Dermis microvascular lymphatic vessel endothelial cell (primary cell): ENCODE results near the gene NFIB. TPM values are rescaled to one million over a fixed set of nuclear protein-coding genes. Genes with fewer than 3 reads are reported as not detected.

ENCODE experiments used
- DNase-seq, 2 donors: peaks; one replicate each; pipeline versions ENCODE4 v3.0.0 to v3.0.0-alpha.2; 2010; ENCODE audit warnings: low read depth in 2 of 2
- total RNA-seq: library from RNA; depleted of rRNA; stranded (reverse); fragments of >200 nt; gene quantifications from 2 replicates; pipeline ENCODE4 v1.2.1, GENCODE V29; 2014

NFIB gene
- total RNA-seq, result 116 and 147 TPM in 2 replicates

- DNase-seq, result peak in 1 of 2 donors; percentile 77
Observed at GRCh38 chr9:14313951-14314423, at the start of gene NFIB. Gene NFIB (minus strand): TSS chr9:14314141. CDS start chr9:14313511, 630 bp downstream.

DNA sequence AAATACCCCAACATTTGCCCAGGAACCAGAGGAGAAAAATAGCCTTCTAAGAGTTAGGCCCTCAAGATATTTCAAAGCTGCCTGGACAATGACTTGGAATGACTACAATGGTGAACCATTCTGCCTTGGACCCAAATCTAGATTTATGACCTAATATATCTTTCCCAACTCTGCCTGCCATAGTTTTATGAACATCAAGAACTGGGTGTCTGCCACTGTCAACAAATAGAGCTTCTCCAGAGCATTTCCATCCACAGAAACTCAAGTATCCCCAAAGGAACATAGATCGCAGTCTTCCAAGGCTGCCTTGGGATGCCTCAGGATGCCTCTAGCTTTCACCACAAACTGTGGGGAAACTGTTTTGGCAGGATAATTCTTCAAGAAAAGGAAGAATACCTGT lies 48.2 kb upstream of the NFIB start:
- no peak for DNase-seq

DNA sequence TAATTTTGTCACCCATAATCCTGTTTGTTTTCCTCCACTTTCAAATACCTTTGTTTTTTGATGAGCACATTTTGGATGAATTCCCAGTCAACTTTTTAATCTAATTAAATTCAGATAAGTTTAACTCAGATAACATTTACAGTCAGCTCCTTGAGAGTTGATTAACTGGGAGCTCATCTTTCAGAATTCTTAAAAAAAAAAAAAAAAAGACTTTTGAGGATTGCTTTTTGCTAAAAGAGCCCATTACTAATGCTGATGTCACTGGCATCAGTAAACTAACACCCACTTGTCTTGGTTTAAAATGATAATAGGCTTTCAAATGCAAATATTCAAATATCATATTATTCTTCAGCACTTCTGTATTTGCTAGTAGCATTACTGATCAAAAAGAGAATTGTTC lies 47.1 kb upstream of the NFIB start:
- no peak for DNase-seq

- peak in 1 of 2 donors; percentile 28 for DNase-seq
Observed at GRCh38 chr9:14358523-14358922, 44.6 kb upstream of the NFIB start.

DNA sequence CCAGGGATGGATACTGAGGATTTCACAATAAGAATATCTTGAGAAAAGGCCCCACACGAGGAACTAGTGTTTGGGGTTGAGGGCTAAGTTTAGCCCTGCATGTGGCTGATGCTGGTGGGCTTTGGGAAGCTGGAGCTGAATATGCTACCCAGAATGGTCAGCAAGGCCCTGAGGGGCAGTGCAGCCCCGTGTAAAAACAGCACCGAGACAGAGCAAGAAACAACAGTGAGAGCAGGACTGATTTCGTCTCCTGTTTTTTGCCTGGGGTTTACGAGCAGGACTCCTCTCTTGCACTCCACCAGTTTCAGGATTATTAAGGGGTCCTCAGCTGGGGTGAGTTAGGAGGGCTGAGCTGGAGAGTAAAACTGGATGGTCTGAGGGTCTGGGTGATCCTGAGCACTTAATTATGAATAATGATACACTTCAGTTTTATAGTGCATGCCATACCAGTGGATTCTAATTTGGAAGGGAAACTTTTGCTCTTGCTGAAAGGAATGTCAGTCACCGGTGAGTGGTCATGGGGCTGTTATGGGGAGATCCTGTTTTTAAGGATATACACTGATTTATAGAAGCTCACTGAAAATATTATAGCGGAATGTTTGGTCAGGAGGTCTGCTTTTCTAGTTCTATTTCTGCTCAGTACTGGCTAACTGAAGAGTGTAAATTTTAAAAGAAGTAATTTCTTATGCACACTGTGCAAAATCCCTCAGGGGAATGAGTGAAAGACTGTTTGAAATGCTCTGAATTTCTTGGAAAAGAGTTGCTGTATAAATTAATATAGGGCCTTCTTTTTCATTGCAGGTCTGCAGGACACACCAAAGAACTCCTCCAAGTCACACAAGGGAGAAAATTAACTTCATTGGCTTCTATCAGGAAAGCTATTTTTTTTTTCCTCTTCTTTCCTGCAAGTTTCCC lies 42.7 kb upstream of the NFIB start:
- DNase-seq, result no peak

GRCh38 chr9:14354201-14354600 lies 40.3 kb upstream of the NFIB start:
- no peak for DNase-seq

DNA sequence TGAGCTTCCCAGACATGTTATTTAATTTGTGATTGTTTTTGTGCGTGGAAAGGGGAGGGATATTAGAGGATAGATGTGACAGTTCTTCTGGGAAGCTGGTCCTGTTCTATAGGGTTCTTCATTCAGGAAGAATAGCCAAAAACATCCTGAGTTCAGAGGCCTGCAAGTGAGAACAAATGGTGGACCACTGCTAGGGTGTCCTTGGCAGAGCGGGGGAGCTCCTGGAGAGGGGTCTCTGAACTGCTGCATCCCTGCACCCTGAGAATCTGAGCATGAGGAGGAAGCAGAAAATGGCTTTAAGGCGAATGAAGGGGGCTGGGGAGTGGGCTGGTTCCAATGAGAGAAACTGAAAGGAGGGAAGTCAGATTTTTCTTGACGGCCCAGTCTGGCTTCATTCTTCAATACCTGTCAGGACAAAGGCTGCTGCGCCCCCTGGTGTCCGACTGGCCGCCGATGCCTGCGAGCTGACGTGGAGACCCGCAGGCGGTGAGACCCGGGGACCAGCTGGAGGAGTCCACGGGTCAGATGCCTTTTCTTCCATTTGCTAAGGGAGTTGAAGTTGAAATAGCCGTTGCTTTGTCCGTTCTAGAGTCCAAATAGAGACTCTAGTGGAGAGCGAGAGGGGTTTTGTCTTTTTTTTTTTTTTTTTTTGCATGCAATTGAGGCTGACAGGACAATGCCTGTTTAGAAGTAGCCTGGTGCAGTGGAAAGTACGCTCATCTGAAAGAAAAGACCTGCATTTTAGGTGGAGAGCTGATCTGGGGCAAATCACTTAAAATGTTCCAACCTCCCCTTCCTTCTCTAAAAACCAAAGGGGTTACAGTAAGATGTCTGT lies 39.5 kb upstream of the NFIB start:
- DNase-seq, result peak; percentile 74 to 91

DNA sequence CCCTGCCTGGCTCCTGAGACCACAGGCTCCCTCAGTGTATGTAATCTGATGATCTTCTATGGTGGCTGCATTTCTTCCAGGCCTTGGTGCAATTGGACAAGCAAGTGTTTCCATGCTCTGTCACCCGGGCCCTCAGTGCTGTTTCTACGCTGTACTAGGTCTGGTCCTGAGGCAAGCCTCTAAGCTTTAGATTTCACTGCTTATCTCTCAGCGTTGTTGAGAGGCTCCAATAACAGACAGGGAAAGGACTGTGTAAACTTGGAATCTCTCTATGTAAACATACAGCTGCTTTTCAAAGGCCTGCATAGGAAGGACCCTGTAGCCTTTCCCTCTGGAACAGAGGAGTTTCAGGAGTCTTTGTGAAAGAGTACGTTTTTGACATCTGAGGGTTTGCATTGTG lies 38.6 kb upstream of the NFIB start:
- peak in 1 of 2 donors; percentile 62 for DNase-seq

GRCh38 chr9:14351221-14351836 lies 37.4 kb upstream of the NFIB start:
- peak in 1 of 2 donors; percentile 43 for DNase-seq

DNA sequence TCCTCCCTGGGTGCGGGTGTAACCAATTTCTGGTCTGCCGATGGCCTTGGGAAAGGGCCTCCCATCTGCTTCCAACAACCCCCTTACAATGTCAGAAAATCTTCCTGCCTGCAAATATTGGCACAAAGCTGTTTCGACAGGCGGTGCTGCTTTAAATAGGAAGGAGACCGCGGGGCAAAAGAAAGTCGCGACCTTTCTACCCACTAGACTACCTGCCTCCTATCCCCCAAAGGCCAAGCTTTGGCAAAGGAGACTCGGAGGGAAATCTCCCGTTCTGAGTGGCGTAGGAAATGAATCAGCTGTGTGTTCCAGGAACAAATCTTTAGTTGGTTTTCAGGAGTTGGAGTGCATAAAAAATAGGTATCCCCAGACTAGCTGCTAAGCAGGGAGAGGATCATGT lies 36.8 kb upstream of the NFIB start:
- peak in 1 of 2 donors; percentile 69 for DNase-seq

DNA sequence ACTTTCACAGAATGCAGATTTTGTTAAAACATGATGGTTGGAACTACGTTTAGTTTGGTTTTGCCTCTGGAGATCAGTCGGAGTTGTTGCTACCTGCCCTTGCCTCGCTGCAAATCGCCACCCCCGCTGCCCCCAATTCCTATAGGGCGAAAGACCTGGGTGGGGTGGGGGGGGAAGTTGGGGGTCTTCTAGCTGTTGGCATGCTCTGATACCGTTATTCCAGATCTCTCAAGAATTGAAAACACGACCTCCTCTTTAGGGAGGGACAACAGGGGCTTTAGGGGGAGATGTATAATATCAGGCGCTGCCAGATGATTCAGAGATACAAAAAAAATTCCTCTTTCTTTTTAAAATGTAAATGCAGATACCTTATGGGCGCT lies 36.4 kb upstream of the NFIB start:
- DNase-seq, result no peak

DNA sequence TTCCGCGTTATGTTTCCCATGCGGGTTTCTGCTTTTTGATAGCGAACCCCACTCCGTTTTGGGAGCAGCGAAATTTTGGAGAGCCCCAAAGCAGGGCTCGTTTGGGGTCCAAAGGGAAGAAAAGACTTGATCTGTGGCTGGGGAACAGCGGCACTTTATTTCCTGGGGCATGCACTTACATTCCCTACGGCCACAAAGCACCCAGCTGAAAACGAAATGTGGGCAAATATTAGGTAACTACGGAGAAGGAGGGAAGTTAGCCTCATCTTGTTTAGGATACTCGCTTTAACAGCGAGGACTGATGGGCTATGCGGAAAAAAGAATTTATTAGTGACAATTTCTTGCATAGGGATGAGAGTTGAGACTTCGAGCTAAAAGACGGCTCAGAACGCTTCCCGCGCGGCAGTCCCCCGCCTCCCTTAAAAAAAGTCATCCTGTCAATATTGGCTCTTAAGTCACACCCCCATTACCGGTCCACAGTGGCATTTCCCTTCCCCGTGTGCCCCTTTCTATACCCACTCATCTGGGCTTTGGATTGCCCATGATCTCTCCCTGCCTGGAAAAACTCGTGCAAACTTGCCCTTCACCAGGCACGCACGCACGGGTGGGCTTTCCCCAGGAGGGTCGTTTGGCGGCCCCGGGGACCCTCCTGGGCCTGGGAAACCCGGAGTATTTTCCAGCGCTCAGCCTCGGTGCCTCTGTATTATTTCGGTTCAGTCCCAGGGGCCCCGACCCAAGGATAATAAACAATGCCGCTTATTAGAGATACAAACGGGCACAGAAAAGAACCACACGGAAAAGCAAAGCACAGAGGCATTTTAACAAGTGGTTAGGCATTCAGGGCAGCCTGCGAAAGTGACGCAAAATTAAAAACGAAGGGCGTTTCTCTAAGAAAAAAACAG lies 35.8 kb upstream of the NFIB start:
- peak in 1 of 2 donors; percentile 65 for DNase-seq

DNA sequence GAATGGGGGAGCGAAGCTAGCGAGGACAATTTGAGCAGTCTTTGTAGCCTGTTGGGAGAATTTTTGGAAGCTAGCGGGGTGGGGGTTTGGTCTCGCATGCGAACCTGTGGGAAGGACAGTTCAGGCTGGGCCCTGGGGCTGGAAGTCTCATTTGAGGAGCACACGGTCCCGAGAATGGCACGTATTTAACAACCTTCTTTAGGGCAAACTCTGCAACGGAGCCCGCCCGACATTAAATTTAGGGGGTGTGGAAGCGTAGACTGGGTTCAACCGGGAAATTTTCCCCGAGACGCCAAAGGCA lies 35.2 kb upstream of the NFIB start:
- peak in 1 of 2 donors; percentile 38 for DNase-seq

DNA sequence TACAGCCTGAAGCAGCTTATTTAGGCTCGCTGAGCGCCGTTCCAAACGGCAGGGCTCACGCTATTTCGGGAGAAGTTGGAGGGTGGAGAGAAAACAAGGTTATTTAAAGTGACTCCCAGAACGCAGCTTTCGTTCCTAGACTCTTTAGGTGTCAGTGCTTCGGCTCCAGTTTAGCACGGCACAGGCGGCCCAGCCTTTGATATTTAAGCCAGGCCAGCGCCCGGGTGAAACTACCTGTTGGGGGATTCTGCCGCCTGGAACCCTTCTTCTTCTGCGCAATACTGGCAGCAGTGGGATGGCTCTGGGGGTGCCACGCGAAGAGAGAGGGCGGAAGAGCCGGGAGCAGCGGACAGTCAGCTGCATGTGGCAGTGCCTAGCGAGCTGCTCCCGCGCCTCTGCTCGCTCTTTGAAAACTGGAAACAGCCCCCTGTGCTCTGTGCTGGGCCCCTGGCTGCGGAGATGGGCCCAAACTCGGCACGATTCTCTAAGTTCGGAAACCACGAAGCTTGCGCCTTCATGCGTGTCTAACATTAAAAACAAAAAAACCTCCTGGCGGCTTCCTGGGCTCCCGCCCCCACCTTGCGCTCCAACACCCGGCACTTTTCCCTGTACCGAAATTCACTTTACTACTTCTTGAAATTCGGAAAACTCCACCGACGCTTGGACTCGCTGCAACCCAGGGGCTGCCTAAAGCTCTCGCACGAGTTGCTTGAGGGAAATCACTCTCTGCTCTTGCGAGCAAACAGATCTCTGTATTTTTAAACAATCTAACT lies 34.6 kb upstream of the NFIB start:
- peak in 1 of 2 donors; percentile 59 for DNase-seq

GRCh38 chr9:14348123-14348372 lies 34.1 kb upstream of the NFIB start:
- no peak for DNase-seq

DNA sequence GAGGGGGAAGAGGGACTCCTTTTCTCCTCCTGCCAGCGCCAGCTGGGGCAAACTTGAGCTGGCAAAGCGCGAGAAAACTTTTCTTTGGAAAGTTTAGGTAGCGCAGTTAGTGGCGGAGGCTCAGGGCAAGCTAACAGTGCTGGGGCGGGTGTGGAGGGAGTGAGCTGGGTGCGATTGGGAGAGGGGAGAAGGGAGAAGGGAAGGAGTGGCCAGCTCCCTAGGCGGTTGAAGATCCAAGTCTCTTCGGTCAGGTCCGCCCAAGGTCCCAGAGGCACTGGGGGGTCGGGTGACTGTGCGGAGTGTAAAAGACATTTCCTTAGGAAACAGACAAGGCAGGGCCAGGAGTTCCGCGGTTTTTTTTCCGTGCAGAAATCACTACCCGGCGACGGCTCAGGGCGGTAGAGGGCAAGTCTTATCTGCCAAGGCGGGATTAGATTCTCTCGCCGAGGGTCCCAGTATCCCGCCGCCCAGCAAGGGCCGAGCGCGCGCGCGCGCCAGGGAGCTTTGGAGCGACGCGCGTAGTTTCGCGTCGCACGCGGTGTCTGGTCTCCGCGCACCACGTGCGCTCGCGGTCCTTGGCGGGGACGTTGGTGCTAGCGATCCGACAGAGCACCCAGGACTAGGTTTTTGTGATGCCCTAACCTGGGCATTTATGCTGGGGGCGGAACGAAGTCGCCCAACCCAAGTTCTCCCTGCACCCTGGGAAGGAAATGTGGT lies 33.6 kb upstream of the NFIB start:
- peak in 1 of 2 donors; percentile 65 for DNase-seq

DNA sequence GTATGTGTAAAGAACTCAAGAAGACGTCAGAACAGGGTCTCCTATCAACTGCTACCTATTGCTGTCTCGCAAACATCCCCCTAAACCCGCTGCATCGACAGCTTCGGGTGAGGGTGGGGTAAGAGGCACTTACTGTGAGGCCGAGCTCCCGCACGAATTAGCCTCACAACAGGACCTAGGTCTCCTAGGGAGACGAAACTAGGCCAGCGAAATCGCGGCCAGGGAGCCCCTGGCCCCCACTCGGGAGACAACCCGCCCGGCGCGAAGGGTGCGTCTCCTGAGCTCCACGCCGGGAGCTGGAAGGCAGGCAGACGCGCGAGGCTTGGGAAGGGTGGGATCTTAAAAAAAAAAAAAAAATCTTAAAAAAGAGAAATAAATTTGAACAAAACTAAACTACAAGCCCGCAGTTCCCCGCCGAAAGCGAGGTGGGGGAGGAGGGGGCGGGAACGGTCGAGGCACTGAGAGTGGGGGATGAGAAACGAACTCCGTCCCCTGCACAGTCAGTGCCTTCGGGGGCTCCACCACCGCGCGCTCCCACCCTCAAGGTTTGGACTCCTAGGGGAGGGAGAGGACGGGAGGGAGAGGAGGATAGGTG lies 33.0 kb upstream of the NFIB start:
- DNase-seq, result peak in 1 of 2 donors; percentile 31

- DNase-seq, result peak in 1 of 2 donors; percentile 57
Observed at GRCh38 chr9:14346231-14346791, 32.4 kb upstream of the NFIB start.
